CD4-positive, alpha-beta T cell treated with Interleukin-1 beta for 1 hour (primary cell): ENCODE measurements around the gene DPY19L1.
"Not testable (repeated sequence)": the region's sequence is repeated elsewhere in the genome, so short reads cannot be mapped to it uniquely, and the experiment has no call there.

Experiments used
- DNase-seq, 2 donors: peaks; one replicate each; pipeline ENCODE4 v3.0.0-alpha.2; 2020 to 2022

DPY19L1 gene

DNA sequence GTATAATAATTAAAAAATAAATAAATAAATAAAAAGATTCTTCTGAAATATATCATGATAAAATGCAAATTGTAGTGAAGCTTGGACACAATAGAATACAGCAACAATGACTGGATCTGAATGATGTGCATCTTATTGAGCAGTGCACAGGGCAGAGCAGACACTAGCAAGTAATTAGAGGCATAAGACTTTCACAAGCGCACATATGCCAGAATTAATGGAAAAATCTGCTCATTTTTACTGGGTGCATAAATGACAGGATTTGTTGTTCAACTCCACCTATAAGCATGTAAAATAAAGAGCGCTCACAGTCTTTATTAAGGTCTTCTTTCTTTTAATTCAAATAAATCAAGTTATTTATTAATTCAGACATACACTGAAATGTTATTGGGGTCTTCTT, 125.0 kb downstream of the DPY19L1 start:
- DNase-seq = no peak

DNA sequence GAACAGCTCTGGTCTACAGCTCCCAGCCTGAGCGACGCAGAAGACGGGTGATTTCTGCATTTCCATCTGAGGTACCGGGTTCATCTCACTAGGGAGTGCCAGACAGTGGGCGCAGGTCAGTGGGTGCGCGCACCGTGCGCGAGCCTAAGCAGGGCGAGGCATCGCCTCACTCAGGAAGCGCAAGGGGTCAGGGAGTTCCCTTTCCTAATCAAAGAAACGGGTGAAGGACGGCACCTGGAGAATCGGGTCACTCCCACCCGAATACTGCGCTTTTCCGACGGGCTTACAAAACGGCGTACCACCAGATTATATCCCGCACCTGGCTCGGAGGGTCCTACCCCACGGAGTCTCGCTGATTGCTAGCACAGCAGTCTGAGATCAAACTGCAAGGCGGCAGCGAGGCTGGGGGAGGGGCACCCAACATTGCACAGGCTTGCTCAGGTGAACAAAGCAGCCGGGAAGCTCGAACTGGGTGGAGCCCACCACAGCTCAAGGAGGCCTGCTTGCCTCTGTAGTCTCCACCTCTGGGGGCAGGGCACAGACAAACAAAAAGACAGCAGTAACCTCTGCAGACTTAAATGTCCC, 130.9 kb downstream of the DPY19L1 start:
- peak in 1 of 2 donors; percentile 2 for DNase-seq

- no peak for DNase-seq
These were observed 132.3 kb downstream of the DPY19L1 start for GRCh38 chr7:34904987-34905386.

DNA sequence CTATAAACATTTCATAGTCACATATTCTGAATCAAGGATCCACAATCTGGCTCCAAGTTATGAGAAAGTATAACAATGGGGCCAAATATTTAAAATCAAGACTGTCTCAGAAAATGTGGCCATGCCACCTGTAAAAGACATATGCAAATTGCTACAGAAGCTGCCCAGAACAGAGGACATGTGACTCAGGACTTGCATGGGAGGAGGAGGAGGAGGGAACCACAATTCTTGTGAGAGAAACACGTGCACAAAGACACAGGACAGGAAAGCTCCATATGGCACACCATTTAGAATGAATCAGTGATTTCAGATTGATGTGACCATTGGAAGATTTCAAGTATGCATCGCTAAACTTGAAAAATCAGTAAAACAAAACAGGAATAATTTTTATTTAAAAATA, 133.4 kb downstream of the DPY19L1 start:
- DNase-seq = not testable (repeated sequence)

DNA sequence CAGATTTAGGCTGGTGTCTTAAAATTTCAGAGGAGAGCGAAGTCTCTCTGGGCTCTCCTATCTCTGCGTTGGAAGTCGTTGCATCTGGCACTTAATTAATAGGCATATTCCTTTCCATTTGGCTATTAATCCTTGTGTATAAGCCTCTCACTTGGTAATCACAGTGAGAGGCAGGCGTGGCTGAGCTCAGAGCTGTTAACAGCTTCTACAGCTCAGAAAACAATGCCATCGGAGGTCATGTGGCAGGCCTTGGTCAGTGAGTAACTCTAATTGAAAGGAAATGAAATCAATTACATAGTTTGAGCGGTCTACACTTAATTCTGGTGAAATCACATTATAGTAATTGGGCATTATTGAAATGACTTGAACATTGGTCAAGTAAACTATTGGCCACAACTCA, 135.1 kb downstream of the DPY19L1 start:
- DNase-seq = no peak

DNA sequence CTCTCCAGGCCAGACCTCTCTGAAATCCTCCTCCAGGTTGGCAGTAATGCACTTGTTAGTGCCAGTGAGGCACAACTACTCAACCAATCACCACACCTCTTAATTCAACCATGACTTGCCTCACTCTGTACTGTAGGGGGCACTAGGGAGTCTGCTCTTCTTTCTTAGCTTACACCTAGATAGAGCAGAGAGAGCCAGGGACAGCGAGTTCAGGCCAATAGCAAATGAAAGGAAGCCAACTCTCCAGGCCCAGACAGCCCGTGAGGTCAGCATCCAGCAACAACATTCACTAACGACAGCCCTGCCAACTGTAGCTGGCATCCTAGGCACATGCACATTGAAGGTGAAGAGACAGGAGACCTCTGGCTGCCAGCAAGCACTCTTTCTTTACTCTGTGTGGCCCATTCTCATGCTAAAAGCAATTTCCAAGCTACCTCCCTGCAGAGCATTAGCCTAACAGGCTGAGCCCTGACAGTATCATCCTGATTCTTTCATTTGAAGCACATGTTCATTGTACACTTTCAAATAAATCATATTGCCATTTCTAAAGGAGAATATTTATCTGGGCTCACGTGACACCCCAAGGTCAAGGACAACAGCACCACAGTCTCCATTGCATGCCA, 136.3 kb downstream of the DPY19L1 start:
- peak in 1 of 2 donors; percentile 6 for DNase-seq

DNA sequence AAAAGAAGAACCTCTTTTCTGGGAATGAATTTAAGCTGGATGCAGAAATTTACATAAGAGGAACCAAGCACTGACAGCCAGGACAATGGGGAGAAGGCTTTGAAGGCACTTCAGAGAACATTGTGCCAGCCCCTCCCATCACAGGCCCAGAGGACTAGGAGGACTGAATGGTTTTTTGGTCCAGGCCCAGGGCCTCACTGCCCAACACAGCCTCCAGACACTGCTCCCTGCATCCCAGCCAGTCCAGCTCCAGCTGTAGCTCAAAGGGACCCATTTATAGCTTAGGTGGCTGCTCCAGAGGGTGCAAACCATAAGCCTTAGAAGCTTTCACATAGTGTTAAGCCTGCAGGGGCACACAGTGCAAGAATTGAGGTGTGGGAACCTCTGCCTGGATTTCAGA, 142.1 kb downstream of the DPY19L1 start:
- no peak for DNase-seq

GRCh38 chr7:34889951-34890350, 147.3 kb downstream of the DPY19L1 start:
- no peak for DNase-seq

- no peak for DNase-seq
These were observed 150.4 kb downstream of the DPY19L1 start for GRCh38 chr7:34886856-34887255.

- DNase-seq = not testable (repeated sequence)
These were observed 153.4 kb downstream of the DPY19L1 start for GRCh38 chr7:34883855-34884254.

DNA sequence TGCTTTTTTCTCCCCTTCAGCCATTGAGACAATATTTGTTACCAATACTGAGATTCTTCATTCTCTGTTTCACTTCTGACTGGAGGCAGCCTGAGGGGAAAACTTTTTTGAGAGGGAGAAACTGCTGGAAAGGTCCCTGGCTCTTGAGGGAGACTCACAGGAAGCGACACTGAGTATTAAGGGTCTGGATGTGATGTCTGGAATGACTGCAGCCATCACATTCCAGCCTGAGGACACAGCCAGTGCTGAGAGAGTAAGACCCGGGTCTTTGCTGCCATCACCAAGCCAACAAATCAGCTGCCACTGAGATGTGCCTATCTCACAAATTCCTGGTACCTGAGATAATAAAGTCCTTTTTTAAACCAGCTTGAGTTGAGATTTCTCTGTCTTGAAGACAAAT, 157.4 kb downstream of the DPY19L1 start:
- no peak for DNase-seq

DNA sequence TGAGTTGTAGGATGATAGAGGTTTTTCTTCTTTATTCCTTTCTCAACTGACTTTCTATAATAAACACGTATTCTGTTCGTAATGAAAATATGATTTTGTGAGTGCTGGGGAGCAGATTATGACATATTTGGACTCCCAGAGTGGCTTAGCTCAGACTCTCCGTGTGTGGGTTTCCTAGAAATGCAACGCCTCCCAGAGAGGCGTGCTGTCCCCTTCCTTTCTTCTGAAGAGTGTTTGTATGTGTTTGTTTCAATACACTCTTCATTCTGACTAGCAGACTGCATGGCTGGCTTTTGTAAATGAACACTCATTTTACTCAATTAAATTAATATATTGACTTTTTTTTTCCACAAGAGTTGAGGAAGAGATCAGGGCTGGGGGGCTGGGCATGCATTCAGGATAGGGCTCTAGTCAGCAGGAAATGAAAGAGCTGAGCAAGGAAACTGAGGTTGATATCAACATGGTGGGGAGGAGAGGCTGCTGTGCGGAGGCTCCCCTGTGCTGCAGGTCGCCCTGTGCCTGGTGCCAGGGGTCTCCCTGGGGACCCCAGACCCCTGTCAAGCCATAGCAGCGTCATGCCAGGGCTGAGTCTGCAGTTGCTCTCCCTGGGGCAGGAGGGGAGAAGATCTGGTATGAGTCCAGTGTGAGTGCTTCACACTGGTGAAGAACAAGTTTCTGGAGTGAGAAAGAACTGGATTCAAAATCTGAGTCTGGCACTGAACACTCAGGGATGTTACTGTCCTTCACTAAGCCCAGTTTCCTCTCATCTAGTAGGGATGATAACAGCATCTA, 158.1 kb downstream of the DPY19L1 start:
- not testable (repeated sequence) for DNase-seq
